Hepatocyte (in vitro differentiated cells): ENCODE results near the gene TEX10. TPM values are rescaled to one million over a fixed set of nuclear protein-coding genes. Genes with fewer than 3 reads are reported as not detected.

Source experiments
- DNase-seq: peaks from one replicate; pipeline ENCODE4 v3.0.0-alpha.2; 2016; ENCODE audit warnings: low spot score
- H2AFZ ChIP-seq: fragments of 200-600 bp; sonication (generic); 2 replicates; pipeline ENCODE4 v1.6.0; 2016; ENCODE audit warnings: antibody characterized with exemption, mild to moderate bottlenecking
- H3K27ac ChIP-seq: fragments of 200-600 bp; sonication (generic); 2 replicates; pipeline ENCODE4 v1.5.1; 2016; ENCODE audit warnings: mild to moderate bottlenecking
- H3K27me3 ChIP-seq: fragments of 200-600 bp; sonication (generic); 2 replicates; pipeline ENCODE4 v1.6.1; 2016
- H3K36me3 ChIP-seq: fragments of 200-600 bp; sonication (generic); replicated peaks from 2 replicates; pipeline ENCODE4 v1.5.1; 2016; ENCODE audit warnings: low read depth; ENCODE audit not compliant: insufficient read depth
- H3K4me1 ChIP-seq: fragments of 200-600 bp; sonication (generic); 2 replicates; pipeline ENCODE4 v1.5.1; 2016; ENCODE audit warnings: mild to moderate bottlenecking, moderate library complexity; ENCODE audit not compliant: insufficient read depth
- H3K4me2 ChIP-seq: fragments of 200-600 bp; sonication (generic); 2 replicates; pipeline ENCODE4 v1.6.0; 2016
- H3K4me3 ChIP-seq: fragments of 200-600 bp; sonication (generic); 2 replicates; pipeline ENCODE4 v1.5.1; 2016; ENCODE audit warnings: mild to moderate bottlenecking
- H3K79me2 ChIP-seq: fragments of 200-600 bp; sonication (generic); 2 replicates; pipeline ENCODE4 v1.6.0; 2017; ENCODE audit warnings: mild to moderate bottlenecking
- H3K9me2 ChIP-seq: fragments of 200-600 bp; sonication (generic); replicated peaks from 2 replicates; pipeline ENCODE4 v1.6.0; 2017; ENCODE audit warnings: mild to moderate bottlenecking; ENCODE audit not compliant: insufficient read depth
- H3K9me3 ChIP-seq: fragments of 200-600 bp; sonication (generic); 2 replicates; pipeline ENCODE4 v1.5.1; 2016; ENCODE audit warnings: low read depth, mild to moderate bottlenecking
- H4K20me1 ChIP-seq: fragments of 200-600 bp; sonication (generic); 2 replicates; pipeline ENCODE4 v1.6.0; 2016; ENCODE audit warnings: mild to moderate bottlenecking; ENCODE audit not compliant: insufficient read depth, poor library complexity, severe bottlenecking
- EZH2 ChIP-seq: fragments of 200-600 bp; sonication (generic); IDR thresholded peaks from 2 replicates; pipeline ENCODE4 v1.6.1; 2016; ENCODE audit warnings: antibody characterized with exemption, mild to moderate bottlenecking, borderline replicate concordance
- EZH2phosphoT487 ChIP-seq: fragments of 200-600 bp; sonication (generic); IDR thresholded peaks from one replicate; pipeline ENCODE4 v1.6.1; 2018; ENCODE audit warnings: antibody characterized with exemption, mild to moderate bottlenecking, low read depth, moderate library complexity; ENCODE audit not compliant: unreplicated experiment, severe bottlenecking
- WGBS: methylation state at CpG from one replicate; pipeline ENCODE4 v1.1.6; 2016; ENCODE audit warnings: low lambda C conversion rate; ENCODE audit errors: missing lambda C conversion rate; 5-methylcytosine and 5-hydroxymethylcytosine counted together
- polyA plus RNA-seq: library from polyadenylated mRNA; unstranded; fragments of >200 nt; fragmentation: Nextera tagmentation; extraction: Ambion mirVana; gene quantifications from 2 replicates; pipeline ENCODE4 v1.2.1, GENCODE V29; 2016
- total RNA-seq: library from RNA; depleted of rRNA; stranded (reverse); fragments of >200 nt; gene quantifications from 2 replicates; pipeline ENCODE4 v1.2.3, GENCODE V29; 2014
- TF ChIP-seq, protein P1 (sequence below): fragments of 200-600 bp; sonication (generic); IDR thresholded peaks from 2 replicates; pipeline ENCODE4 v1.5.1; 2016; ENCODE audit warnings: antibody characterized with exemption, mild to moderate bottlenecking; ENCODE audit not compliant: poor library complexity

TEX10 gene
- total and polyA plus RNA-seq, 2 experiments from 2014 or later = 21.8 to 30.0 TPM

GRCh38 chr9:100354121-100354800 is 1.5 kb upstream of the TEX10 start:
- H3K27me3 ChIP-seq = no peaks in the 10 kb centered on the region
- H3K9me3 ChIP-seq = no peaks in the 10 kb centered on the region
- H3K27ac ChIP-seq = no peak overlapping the region
- DNase-seq = no peak
- peak overlapping the region; percentile 74 for H3K4me2 ChIP-seq
- no peaks in the 10 kb centered on the region for H3K9me2 ChIP-seq
- 93% methylated on average over 2 of the region's 2 CpGs for WGBS
- peaks cover 23% of the 10 kb centered on the region for H3K4me1 ChIP-seq
- H3K4me3 ChIP-seq = no peak overlapping the region
- no peaks in the 10 kb centered on the region for H3K36me3 ChIP-seq
- no peak overlapping the region for H2AFZ ChIP-seq
- H4K20me1 ChIP-seq = peaks cover 13% of the 10 kb centered on the region
- TF ChIP-seq, protein P1, sequence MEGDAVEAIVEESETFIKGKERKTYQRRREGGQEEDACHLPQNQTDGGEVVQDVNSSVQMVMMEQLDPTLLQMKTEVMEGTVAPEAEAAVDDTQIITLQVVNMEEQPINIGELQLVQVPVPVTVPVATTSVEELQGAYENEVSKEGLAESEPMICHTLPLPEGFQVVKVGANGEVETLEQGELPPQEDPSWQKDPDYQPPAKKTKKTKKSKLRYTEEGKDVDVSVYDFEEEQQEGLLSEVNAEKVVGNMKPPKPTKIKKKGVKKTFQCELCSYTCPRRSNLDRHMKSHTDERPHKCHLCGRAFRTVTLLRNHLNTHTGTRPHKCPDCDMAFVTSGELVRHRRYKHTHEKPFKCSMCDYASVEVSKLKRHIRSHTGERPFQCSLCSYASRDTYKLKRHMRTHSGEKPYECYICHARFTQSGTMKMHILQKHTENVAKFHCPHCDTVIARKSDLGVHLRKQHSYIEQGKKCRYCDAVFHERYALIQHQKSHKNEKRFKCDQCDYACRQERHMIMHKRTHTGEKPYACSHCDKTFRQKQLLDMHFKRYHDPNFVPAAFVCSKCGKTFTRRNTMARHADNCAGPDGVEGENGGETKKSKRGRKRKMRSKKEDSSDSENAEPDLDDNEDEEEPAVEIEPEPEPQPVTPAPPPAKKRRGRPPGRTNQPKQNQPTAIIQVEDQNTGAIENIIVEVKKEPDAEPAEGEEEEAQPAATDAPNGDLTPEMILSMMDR = no peak
- TF ChIP-seq EZH2phosphoT487 (no peak), EZH2 (no peak)
- H3K79me2 ChIP-seq = peaks cover 33% of the 10 kb centered on the region

- no peaks in the 10 kb centered on the region for H3K9me3 ChIP-seq
- no peaks in the 10 kb centered on the region for H3K36me3 ChIP-seq
- peak overlapping the region; percentile 91 for H3K27ac ChIP-seq
- H4K20me1 ChIP-seq = peaks cover 25% of the 10 kb centered on the region
- H3K4me1 ChIP-seq = peaks cover 23% of the 10 kb centered on the region
- peak overlapping the region; percentile 86 for H3K4me3 ChIP-seq
- peak overlapping the region; percentile 78 for H2AFZ ChIP-seq
- TF ChIP-seq, protein P1 = no peak
- TF ChIP-seq EZH2 (no peak), EZH2phosphoT487 (no peak)
- peak; percentile 55 for DNase-seq
- 2% methylated on average over 40 of the region's 43 CpGs for WGBS
- H3K4me2 ChIP-seq = peak overlapping the region; percentile 74
- H3K27me3 ChIP-seq = no peaks in the 10 kb centered on the region
- no peaks in the 10 kb centered on the region for H3K9me2 ChIP-seq
- peaks cover 53% of the 10 kb centered on the region for H3K79me2 ChIP-seq
Measured at GRCh38 chr9:100352201-100352726, 478 bp downstream of the TEX10 start.

DNA sequence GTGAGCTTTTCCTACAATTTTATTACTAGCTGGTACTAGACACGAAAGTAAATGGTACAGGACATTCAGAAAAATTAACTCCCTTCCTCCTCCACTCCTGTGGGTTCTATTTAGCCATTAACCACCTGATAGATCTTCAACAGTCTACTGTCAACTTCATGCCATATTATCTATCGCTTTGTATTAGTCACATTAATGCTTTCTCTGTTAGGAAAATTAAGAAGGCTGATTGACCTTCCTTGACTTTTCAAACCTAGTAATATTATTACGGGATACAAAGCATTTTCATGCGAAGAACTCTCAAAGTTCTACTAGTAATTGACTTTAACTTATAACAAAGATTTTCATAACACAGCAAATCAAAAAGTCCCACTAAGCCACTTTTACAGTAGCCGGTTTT is 1.2 kb downstream of the TEX10 start:
- Histone ChIP-seq H3K4me3 (peak overlapping the region; percentile 86), H3K27ac (no peak overlapping the region), H3K4me1 (peaks cover 23% of the 10 kb centered on the region), H3K4me2 (peak overlapping the region; percentile 74), H3K9me2 (no peaks in the 10 kb centered on the region), H3K36me3 (no peaks in the 10 kb centered on the region), H3K27me3 (no peaks in the 10 kb centered on the region), H2AFZ (no peak overlapping the region), H4K20me1 (peaks cover 25% of the 10 kb centered on the region), H3K9me3 (no peaks in the 10 kb centered on the region), H3K79me2 (peaks cover 60% of the 10 kb centered on the region)
- no peak for DNase-seq
- TF ChIP-seq EZH2 (no peak), EZH2phosphoT487 (no peak)
- TF ChIP-seq, protein P1 = no peak
- WGBS = 23% methylated on average over 5 of the region's 5 CpGs
